Measurements from ENCODE around the gene PRKG1.
"Not testable (repeated sequence)": the region's sequence is repeated elsewhere in the genome, so short reads cannot be mapped to it uniquely, and the experiment has no call there.

Gene PRKG1

GRCh38 chr10:51341745-51342144 is 267.5 kb downstream of the PRKG1 start:
- not testable (repeated sequence) for H3K27ac Mint-ChIP-seq; H3K4me3 Mint-ChIP-seq; H3K9me3 Mint-ChIP-seq; H3K4me1 Mint-ChIP-seq (ENCODE audit: low read depth); H3K36me3 Mint-ChIP-seq (ENCODE audit: low read depth); H3K27me3 Mint-ChIP-seq

- Mint-ChIP-seq H3K4me3 (no peak overlapping the region), H3K27me3 (no peaks in the 10 kb centered on the region), H3K9me3 (peaks cover 4% of the 10 kb centered on the region), H3K36me3 (ENCODE audit: low read depth) (no peaks in the 10 kb centered on the region), H3K27ac (no peak overlapping the region), H3K4me1 (ENCODE audit: low read depth) (peaks cover 6% of the 10 kb centered on the region)
These were observed 268.1 kb downstream of the PRKG1 start for GRCh38 chr10:51342381-51342780.

- no peak overlapping the region for H3K4me3 Mint-ChIP-seq
- H3K27ac Mint-ChIP-seq = no peak overlapping the region
- no peaks in the 10 kb centered on the region for H3K27me3 Mint-ChIP-seq
- peaks cover 6% of the 10 kb centered on the region for H3K4me1 Mint-ChIP-seq (ENCODE audit: low read depth)
- no peaks in the 10 kb centered on the region for H3K36me3 Mint-ChIP-seq (ENCODE audit: low read depth)
- peaks cover 4% of the 10 kb centered on the region for H3K9me3 Mint-ChIP-seq
These were observed 269.1 kb downstream of the PRKG1 start for GRCh38 chr10:51343391-51343790.

GRCh38 chr10:51344371-51344770 is 270.1 kb downstream of the PRKG1 start:
- Mint-ChIP-seq H3K36me3 (ENCODE audit: low read depth) (no peaks in the 10 kb centered on the region), H3K27me3 (no peaks in the 10 kb centered on the region), H3K27ac (no peak overlapping the region), H3K4me3 (no peak overlapping the region), H3K9me3 (peaks cover 4% of the 10 kb centered on the region), H3K4me1 (ENCODE audit: low read depth) (peaks cover 6% of the 10 kb centered on the region)

DNA sequence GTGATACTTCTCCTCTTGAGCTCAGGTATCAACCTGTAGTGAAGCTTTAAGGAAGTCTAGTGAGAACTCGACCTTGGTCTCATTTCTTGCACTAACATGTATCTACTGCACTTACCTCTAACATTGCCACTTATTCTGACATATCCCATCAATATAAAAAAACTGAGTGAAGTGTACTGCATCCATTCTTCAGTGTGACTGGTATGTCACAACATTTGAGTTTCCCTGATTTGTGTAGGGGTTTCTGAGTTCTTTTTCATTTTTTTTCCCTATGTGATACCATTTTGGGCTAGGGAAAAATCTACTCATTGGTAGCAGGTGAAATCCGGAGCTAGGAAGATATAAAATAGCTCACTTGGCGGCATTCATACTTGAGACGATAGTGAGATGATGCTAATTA is 274.3 kb downstream of the PRKG1 start:
- H3K27ac Mint-ChIP-seq = no peak overlapping the region
- H3K4me3 Mint-ChIP-seq = no peak overlapping the region
- H3K27me3 Mint-ChIP-seq = no peaks in the 10 kb centered on the region
- no peaks in the 10 kb centered on the region for H3K4me1 Mint-ChIP-seq (ENCODE audit: low read depth)
- no peaks in the 10 kb centered on the region for H3K36me3 Mint-ChIP-seq (ENCODE audit: low read depth)
- peaks cover 4% of the 10 kb centered on the region for H3K9me3 Mint-ChIP-seq

DNA sequence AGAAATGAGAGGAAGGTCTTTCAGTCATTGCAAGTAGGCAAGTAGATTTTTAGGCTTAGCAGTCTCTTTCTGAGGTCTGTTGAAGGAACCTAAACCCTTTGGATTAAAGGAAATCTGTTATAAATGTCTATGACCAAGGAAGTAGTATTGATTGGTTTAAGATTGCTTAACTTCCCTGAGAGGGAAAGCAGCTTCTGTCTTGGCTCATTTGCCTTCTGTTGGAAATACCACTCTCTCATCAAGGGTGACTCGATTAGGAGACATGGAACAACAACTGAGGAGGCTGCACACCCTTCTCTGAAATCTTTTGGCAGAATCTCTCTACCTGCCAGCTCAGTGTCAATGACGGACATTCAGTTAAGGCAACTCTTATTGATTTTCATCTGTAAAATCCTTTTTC is 282.9 kb downstream of the PRKG1 start:
- H3K27ac Mint-ChIP-seq = no peak overlapping the region
- H3K36me3 Mint-ChIP-seq (ENCODE audit: low read depth) = no peaks in the 10 kb centered on the region
- H3K4me1 Mint-ChIP-seq (ENCODE audit: low read depth) = no peaks in the 10 kb centered on the region
- no peaks in the 10 kb centered on the region for H3K27me3 Mint-ChIP-seq
- no peak overlapping the region for H3K4me3 Mint-ChIP-seq
- H3K9me3 Mint-ChIP-seq = no peaks in the 10 kb centered on the region

GRCh38 chr10:51358227-51358626 is 283.9 kb downstream of the PRKG1 start:
- H3K27me3 Mint-ChIP-seq = no peaks in the 10 kb centered on the region
- no peak overlapping the region for H3K27ac Mint-ChIP-seq
- no peak overlapping the region for H3K4me3 Mint-ChIP-seq
- H3K9me3 Mint-ChIP-seq = no peaks in the 10 kb centered on the region
- H3K36me3 Mint-ChIP-seq (ENCODE audit: low read depth) = no peaks in the 10 kb centered on the region
- H3K4me1 Mint-ChIP-seq (ENCODE audit: low read depth) = no peaks in the 10 kb centered on the region

GRCh38 chr10:51363415-51363814 is 289.1 kb downstream of the PRKG1 start:
- Mint-ChIP-seq H3K4me3 (no peak overlapping the region), H3K4me1 (ENCODE audit: low read depth) (no peaks in the 10 kb centered on the region), H3K9me3 (no peaks in the 10 kb centered on the region), H3K27me3 (no peaks in the 10 kb centered on the region), H3K27ac (no peak overlapping the region), H3K36me3 (ENCODE audit: low read depth) (no peaks in the 10 kb centered on the region)

- no peaks in the 10 kb centered on the region for H3K36me3 Mint-ChIP-seq (ENCODE audit: low read depth)
- no peaks in the 10 kb centered on the region for H3K4me1 Mint-ChIP-seq (ENCODE audit: low read depth)
- H3K27me3 Mint-ChIP-seq = no peaks in the 10 kb centered on the region
- H3K4me3 Mint-ChIP-seq = no peak overlapping the region
- no peaks in the 10 kb centered on the region for H3K9me3 Mint-ChIP-seq
- H3K27ac Mint-ChIP-seq = no peak overlapping the region
These were observed 290.4 kb downstream of the PRKG1 start for GRCh38 chr10:51364674-51365073.

GRCh38 chr10:51366044-51366443 is 291.8 kb downstream of the PRKG1 start:
- H3K9me3 Mint-ChIP-seq = no peaks in the 10 kb centered on the region
- no peaks in the 10 kb centered on the region for H3K36me3 Mint-ChIP-seq (ENCODE audit: low read depth)
- H3K4me1 Mint-ChIP-seq (ENCODE audit: low read depth) = no peaks in the 10 kb centered on the region
- no peak overlapping the region for H3K27ac Mint-ChIP-seq
- no peaks in the 10 kb centered on the region for H3K27me3 Mint-ChIP-seq
- no peak overlapping the region for H3K4me3 Mint-ChIP-seq

DNA sequence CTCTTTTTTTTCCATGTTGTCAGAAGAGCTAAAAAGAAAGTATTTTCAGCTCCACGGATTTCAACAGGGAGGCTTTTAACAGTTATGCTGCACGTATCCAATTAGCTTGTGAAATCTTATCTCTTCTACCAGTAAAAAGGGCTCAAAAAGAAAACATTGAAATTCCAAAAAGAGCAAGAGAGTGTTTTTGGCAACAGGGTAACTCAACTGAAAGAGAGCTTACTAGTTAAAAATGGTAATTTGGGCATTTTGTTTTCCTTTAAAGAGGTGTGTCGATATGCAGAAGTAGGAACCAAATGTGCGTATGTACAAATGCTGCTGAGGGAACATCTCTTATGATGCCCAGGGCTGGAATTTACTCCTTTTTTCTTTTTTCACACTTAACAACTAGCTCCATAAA is 292.8 kb downstream of the PRKG1 start:
- Mint-ChIP-seq H3K27ac (no peak overlapping the region), H3K36me3 (ENCODE audit: low read depth) (no peaks in the 10 kb centered on the region), H3K9me3 (no peaks in the 10 kb centered on the region), H3K4me3 (no peak overlapping the region), H3K4me1 (ENCODE audit: low read depth) (no peaks in the 10 kb centered on the region), H3K27me3 (no peaks in the 10 kb centered on the region)

GRCh38 chr10:51367694-51368093 is 293.4 kb downstream of the PRKG1 start:
- H3K36me3 Mint-ChIP-seq (ENCODE audit: low read depth) = no peaks in the 10 kb centered on the region
- no peaks in the 10 kb centered on the region for H3K27me3 Mint-ChIP-seq
- no peak overlapping the region for H3K4me3 Mint-ChIP-seq
- no peak overlapping the region for H3K27ac Mint-ChIP-seq
- H3K9me3 Mint-ChIP-seq = no peaks in the 10 kb centered on the region
- no peaks in the 10 kb centered on the region for H3K4me1 Mint-ChIP-seq (ENCODE audit: low read depth)

- Mint-ChIP-seq H3K9me3 (no peaks in the 10 kb centered on the region), H3K4me3 (no peak overlapping the region), H3K36me3 (ENCODE audit: low read depth) (no peaks in the 10 kb centered on the region), H3K27me3 (no peaks in the 10 kb centered on the region), H3K27ac (no peak overlapping the region), H3K4me1 (ENCODE audit: low read depth) (no peaks in the 10 kb centered on the region)
These were observed 294.7 kb downstream of the PRKG1 start for GRCh38 chr10:51368943-51369342.

DNA sequence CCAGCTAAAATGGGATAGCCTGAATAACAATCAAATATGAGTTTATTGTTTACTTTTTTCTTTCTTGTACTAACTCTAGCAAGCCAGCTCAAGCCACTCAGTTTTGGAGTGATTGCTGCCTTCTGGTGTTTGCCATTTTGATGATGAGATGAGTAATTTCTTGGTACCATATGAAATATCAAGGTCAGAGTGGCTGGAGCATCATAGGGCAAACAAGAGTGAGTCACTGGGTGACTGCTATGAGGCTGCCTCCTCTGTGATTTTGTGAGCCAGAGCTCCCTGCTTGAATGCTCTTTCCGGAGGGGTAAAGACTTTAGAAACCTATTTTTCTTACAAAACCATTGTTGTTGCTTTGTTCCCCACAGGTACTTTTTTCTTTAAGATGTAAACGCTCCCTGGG is 295.6 kb downstream of the PRKG1 start:
- no peak overlapping the region for H3K4me3 Mint-ChIP-seq
- H3K36me3 Mint-ChIP-seq (ENCODE audit: low read depth) = no peaks in the 10 kb centered on the region
- no peaks in the 10 kb centered on the region for H3K27me3 Mint-ChIP-seq
- no peak overlapping the region for H3K27ac Mint-ChIP-seq
- H3K4me1 Mint-ChIP-seq (ENCODE audit: low read depth) = no peaks in the 10 kb centered on the region
- no peaks in the 10 kb centered on the region for H3K9me3 Mint-ChIP-seq

DNA sequence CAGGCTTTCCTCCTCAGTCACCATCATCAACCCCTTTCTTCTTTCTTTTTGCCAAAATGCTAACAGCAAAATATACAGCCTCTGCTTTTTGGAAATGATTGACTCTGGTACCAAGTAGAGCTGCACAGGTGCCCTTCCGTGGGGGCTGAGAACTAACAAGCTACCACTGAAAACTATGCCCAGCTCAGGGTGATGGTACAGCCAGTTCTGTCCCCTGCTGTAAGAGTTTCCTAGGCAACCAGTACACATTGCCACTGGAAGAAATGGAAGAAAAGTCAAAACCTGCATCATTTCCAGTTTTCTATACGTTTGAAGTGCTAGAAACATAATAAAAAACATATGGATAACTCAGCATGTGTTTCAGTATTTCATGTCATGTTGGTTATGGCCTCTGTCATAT is 297.5 kb downstream of the PRKG1 start:
- Mint-ChIP-seq H3K27me3 (no peaks in the 10 kb centered on the region), H3K4me3 (no peak overlapping the region), H3K36me3 (ENCODE audit: low read depth) (no peaks in the 10 kb centered on the region)

DNA sequence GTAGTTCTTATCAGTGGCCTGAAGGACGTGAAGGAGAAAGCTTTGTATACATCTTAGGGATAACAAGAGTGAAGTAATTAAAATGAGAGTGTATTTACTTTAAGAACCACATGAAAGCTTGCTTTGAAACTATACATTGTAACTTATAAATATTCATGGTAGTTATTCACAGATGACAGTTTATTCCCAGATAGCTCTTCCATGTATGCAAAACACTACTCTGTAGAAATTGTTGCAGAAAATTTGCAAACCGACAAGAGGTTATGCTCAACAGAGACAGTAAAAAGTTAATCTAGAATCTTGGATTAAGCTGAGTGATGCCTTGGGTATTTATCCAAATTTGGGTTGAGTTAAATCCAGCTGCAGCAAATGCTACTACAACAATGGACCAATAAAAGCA is 301.5 kb downstream of the PRKG1 start:
- no peak overlapping the region for H3K4me3 Mint-ChIP-seq
- H3K4me1 Mint-ChIP-seq (ENCODE audit: low read depth) = no peaks in the 10 kb centered on the region
- H3K36me3 Mint-ChIP-seq (ENCODE audit: low read depth) = no peaks in the 10 kb centered on the region
- no peaks in the 10 kb centered on the region for H3K27me3 Mint-ChIP-seq
- no peak overlapping the region for H3K27ac Mint-ChIP-seq
- no peaks in the 10 kb centered on the region for H3K9me3 Mint-ChIP-seq

More for the DNA sequence above, 297.5 kb downstream of the PRKG1 start:
- no peaks in the 10 kb centered on the region for H3K4me1 Mint-ChIP-seq (ENCODE audit: low read depth)
- no peak overlapping the region for H3K27ac Mint-ChIP-seq
- no peaks in the 10 kb centered on the region for H3K9me3 Mint-ChIP-seq

Measured in stimulated activated naive CD8-positive, alpha-beta T cell treated with anti-CD3 and anti-CD28 coated beads, Interleukin-15, Interleukin-2, amounts not matched to agents 100 ng/mL and 50 ng/mL, for 24 hours (primary cell).